ENCODE measurements around the gene UNCX. TPM values are rescaled to one million over a fixed set of nuclear protein-coding genes. Genes with fewer than 3 reads are reported as not detected.
A peak's percentile ranks its signal among the peaks of the same experiment; 100 is the strongest.

Gene UNCX
- total and polyA plus RNA-seq, 2 experiments from 2014 or later = not detected

DNA sequence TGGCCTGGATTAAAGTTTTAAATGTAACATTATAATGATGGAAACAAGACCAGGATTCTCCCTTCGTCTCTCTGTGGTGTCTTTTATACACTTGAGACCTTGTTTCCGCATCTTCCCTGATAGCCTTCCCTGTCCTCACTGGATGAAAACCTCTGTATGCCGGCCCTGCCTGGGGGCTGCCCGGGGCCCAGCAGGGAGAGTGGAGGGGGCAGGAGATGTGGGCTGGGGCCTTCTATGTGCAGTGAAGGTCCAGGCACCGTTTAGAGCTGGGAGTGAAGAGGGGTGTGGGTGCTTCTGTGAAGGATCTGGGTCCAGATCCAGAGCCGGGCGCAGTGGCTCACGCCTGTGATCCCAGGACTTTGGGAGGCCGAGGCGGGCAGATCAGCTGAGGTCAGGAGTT lies 50.7 kb downstream of the UNCX start (continued):
- TF ChIP-seq, protein P1, sequence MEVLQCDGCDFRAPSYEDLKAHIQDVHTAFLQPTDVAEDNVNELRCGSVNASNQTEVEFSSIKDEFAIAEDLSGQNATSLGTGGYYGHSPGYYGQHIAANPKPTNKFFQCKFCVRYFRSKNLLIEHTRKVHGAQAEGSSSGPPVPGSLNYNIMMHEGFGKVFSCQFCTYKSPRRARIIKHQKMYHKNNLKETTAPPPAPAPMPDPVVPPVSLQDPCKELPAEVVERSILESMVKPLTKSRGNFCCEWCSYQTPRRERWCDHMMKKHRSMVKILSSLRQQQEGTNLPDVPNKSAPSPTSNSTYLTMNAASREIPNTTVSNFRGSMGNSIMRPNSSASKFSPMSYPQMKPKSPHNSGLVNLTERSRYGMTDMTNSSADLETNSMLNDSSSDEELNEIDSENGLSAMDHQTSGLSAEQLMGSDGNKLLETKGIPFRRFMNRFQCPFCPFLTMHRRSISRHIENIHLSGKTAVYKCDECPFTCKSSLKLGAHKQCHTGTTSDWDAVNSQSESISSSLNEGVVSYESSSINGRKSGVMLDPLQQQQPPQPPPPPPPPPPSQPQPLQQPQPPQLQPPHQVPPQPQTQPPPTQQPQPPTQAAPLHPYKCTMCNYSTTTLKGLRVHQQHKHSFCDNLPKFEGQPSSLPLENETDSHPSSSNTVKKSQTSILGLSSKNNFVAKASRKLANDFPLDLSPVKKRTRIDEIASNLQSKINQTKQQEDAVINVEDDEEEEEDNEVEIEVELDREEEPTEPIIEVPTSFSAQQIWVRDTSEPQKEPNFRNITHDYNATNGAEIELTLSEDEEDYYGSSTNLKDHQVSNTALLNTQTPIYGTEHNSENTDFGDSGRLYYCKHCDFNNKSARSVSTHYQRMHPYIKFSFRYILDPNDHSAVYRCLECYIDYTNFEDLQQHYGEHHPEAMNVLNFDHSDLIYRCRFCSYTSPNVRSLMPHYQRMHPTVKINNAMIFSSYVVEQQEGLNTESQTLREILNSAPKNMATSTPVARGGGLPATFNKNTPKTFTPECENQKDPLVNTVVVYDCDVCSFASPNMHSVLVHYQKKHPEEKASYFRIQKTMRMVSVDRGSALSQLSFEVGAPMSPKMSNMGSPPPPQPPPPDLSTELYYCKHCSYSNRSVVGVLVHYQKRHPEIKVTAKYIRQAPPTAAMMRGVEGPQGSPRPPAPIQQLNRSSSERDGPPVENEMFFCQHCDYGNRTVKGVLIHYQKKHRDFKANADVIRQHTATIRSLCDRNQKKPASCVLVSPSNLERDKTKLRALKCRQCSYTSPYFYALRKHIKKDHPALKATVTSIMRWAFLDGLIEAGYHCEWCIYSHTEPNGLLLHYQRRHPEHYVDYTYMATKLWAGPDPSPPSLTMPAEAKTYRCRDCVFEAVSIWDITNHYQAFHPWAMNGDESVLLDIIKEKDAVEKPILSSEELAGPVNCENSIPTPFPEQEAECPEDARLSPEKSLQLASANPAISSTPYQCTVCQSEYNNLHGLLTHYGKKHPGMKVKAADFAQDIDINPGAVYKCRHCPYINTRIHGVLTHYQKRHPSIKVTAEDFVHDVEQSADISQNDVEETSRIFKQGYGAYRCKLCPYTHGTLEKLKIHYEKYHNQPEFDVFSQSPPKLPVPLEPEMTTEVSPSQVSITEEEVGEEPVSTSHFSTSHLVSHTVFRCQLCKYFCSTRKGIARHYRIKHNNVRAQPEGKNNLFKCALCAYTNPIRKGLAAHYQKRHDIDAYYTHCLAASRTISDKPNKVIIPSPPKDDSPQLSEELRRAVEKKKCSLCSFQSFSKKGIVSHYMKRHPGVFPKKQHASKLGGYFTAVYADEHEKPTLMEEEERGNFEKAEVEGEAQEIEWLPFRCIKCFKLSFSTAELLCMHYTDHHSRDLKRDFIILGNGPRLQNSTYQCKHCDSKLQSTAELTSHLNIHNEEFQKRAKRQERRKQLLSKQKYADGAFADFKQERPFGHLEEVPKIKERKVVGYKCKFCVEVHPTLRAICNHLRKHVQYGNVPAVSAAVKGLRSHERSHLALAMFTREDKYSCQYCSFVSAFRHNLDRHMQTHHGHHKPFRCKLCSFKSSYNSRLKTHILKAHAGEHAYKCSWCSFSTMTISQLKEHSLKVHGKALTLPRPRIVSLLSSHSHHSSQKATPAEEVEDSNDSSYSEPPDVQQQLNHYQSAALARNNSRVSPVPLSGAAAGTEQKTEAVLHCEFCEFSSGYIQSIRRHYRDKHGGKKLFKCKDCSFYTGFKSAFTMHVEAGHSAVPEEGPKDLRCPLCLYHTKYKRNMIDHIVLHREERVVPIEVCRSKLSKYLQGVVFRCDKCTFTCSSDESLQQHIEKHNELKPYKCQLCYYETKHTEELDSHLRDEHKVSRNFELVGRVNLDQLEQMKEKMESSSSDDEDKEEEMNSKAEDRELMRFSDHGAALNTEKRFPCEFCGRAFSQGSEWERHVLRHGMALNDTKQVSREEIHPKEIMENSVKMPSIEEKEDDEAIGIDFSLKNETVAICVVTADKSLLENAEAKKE (CRISPR knock-in tag; IDR thresholded peaks at IDR 0.05) = no peak
- TF ChIP-seq, protein P2, sequence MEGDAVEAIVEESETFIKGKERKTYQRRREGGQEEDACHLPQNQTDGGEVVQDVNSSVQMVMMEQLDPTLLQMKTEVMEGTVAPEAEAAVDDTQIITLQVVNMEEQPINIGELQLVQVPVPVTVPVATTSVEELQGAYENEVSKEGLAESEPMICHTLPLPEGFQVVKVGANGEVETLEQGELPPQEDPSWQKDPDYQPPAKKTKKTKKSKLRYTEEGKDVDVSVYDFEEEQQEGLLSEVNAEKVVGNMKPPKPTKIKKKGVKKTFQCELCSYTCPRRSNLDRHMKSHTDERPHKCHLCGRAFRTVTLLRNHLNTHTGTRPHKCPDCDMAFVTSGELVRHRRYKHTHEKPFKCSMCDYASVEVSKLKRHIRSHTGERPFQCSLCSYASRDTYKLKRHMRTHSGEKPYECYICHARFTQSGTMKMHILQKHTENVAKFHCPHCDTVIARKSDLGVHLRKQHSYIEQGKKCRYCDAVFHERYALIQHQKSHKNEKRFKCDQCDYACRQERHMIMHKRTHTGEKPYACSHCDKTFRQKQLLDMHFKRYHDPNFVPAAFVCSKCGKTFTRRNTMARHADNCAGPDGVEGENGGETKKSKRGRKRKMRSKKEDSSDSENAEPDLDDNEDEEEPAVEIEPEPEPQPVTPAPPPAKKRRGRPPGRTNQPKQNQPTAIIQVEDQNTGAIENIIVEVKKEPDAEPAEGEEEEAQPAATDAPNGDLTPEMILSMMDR (conservative IDR thresholded peaks at IDR 0.05; ENCODE audit: low read depth in 2 of 2) = no peak
- TF ChIP-seq, protein P3, sequence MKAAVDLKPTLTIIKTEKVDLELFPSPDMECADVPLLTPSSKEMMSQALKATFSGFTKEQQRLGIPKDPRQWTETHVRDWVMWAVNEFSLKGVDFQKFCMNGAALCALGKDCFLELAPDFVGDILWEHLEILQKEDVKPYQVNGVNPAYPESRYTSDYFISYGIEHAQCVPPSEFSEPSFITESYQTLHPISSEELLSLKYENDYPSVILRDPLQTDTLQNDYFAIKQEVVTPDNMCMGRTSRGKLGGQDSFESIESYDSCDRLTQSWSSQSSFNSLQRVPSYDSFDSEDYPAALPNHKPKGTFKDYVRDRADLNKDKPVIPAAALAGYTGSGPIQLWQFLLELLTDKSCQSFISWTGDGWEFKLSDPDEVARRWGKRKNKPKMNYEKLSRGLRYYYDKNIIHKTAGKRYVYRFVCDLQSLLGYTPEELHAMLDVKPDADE (IDR thresholded peaks at IDR 0.05) = no peak

DNA sequence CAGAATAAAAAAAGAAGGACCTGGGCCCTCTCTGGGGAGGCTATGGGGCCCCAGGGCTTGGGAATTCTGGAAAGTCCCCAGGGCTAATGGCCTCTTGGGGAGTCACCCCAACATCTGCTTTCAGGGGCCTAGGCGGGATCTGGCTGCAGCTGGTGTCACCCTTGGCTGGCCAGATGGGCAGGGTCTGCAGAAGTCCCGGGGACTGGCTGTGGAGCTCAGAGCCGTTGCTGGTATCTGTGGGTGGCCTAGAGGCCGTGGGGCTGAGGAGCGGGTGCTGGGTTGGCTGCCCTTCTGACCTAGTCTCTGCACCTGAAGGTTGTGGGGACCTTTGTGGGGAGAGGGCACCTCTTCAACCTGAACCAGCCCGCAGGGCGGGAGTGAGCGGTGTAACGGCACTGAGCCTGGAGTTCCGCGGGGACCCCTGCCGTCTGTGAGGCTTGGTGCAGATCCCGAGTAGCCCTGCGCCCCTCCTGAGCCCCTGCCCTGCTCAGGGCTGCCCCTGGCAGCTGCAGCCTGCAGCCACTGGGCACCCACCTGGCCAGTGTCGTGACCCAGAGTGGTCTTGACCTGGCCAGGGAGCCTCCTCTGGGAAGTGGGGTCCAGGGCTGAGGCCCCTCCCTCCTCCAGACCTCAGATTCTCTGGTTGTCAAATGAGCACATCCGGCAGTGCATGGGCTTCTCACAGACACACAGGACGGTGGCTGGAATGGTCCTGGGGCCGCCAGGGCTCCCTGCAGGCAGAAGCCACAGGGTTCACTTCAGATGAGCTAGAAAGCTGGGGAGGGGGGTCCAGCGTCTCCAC lies 51.5 kb downstream of the UNCX start:
- Histone ChIP-seq H4K20me1 (replicated peaks; ENCODE audit: insufficient read depth) (no peaks in the 10 kb centered on the region), H3K27me3 (ENCODE audit: insufficient read depth) (no peaks in the 10 kb centered on the region), H3K36me3 (ENCODE audit: insufficient read depth) (no peaks in the 10 kb centered on the region), H3K4me3 (no peak overlapping the region), H3K9me2 (ENCODE audit: insufficient read depth) (no peaks in the 10 kb centered on the region), H3K27ac (ENCODE audit: low read depth) (no peak overlapping the region), H2AFZ (no peak overlapping the region), H3K4me2 (no peak overlapping the region), H3K79me2 (replicated peaks; ENCODE audit: insufficient read depth) (no peaks in the 10 kb centered on the region), H3K4me1 (ENCODE audit: insufficient read depth) (no peaks in the 10 kb centered on the region), H3F3A (replicated peaks; ENCODE audit: low read depth) (no peaks in the 10 kb centered on the region)
- no peak overlapping the region for H3K27ac Mint-ChIP-seq
- DNase-seq (ENCODE audit: low spot score) (no peak), ATAC-seq (peak; percentile 74)
- no peaks in the 10 kb centered on the region for H3K9me3 Mint-ChIP-seq
- no peaks in the 10 kb centered on the region for H3K4me1 Mint-ChIP-seq
- no peak overlapping the region for H3K4me3 Mint-ChIP-seq
- H3K27me3 Mint-ChIP-seq (ENCODE audit: insufficient read depth, low read depth, poor library complexity) = peaks cover 8% of the 10 kb centered on the region
- no peaks in the 10 kb centered on the region for H3K36me3 Mint-ChIP-seq (ENCODE audit: low read depth)
- TF ChIP-seq NANOG (IDR thresholded peaks at IDR 0.05; ENCODE audit: borderline replicate concordance) = no peak
- no peak for TF ChIP-seq JUNB (IDR thresholded peaks at IDR 0.05; ENCODE audit: unreplicated experiment)
- TF ChIP-seq, protein P4, sequence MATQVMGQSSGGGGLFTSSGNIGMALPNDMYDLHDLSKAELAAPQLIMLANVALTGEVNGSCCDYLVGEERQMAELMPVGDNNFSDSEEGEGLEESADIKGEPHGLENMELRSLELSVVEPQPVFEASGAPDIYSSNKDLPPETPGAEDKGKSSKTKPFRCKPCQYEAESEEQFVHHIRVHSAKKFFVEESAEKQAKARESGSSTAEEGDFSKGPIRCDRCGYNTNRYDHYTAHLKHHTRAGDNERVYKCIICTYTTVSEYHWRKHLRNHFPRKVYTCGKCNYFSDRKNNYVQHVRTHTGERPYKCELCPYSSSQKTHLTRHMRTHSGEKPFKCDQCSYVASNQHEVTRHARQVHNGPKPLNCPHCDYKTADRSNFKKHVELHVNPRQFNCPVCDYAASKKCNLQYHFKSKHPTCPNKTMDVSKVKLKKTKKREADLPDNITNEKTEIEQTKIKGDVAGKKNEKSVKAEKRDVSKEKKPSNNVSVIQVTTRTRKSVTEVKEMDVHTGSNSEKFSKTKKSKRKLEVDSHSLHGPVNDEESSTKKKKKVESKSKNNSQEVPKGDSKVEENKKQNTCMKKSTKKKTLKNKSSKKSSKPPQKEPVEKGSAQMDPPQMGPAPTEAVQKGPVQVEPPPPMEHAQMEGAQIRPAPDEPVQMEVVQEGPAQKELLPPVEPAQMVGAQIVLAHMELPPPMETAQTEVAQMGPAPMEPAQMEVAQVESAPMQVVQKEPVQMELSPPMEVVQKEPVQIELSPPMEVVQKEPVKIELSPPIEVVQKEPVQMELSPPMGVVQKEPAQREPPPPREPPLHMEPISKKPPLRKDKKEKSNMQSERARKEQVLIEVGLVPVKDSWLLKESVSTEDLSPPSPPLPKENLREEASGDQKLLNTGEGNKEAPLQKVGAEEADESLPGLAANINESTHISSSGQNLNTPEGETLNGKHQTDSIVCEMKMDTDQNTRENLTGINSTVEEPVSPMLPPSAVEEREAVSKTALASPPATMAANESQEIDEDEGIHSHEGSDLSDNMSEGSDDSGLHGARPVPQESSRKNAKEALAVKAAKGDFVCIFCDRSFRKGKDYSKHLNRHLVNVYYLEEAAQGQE (IDR thresholded peaks at IDR 0.05; ENCODE audit: unreplicated experiment) = no peak
- TF ChIP-seq ZNF331 (CRISPR knock-in tag; IDR thresholded peaks at IDR 0.05; ENCODE audit: low read depth) = no peak
- TF ChIP-seq EZH2phosphoT487 (IDR thresholded peaks at IDR 0.05; ENCODE audit: unreplicated experiment) = no peak
- TF ChIP-seq, protein P2 (conservative IDR thresholded peaks at IDR 0.05; ENCODE audit: low read depth in 2 of 2) = no peak
